OCI-LY1 (cell line): ENCODE measurements around the gene TTC21A.

Experiments used
- H2AFZ ChIP-seq: fragments of 200-600 bp; sonication (generic), shearing (Covaris generic); 2 replicates; pipeline ENCODE4 v1.6.0; 2014; ENCODE audit warnings: antibody characterized with exemption, mild to moderate bottlenecking, low read length
- H3F3A ChIP-seq: fragments of 200-600 bp; sonication (generic), shearing (Covaris generic); 2 replicates; pipeline ENCODE4 v1.6.0; 2014; ENCODE audit warnings: mild to moderate bottlenecking, antibody characterized with exemption, low read length, moderate library complexity; ENCODE audit not compliant: insufficient read depth
- H3K27ac ChIP-seq: fragments of 200-600 bp; sonication (generic); 2 replicates; pipeline ENCODE4 v1.5.1; 2014; ENCODE audit warnings: low read length, mixed run types, mild to moderate bottlenecking, low read depth; ENCODE audit not compliant: poor library complexity, severe bottlenecking
- H3K27me3 ChIP-seq: fragments of 200-600 bp; sonication (generic); 2 replicates; pipeline ENCODE4 v1.6.0; 2014; ENCODE audit warnings: antibody characterized with exemption, mild to moderate bottlenecking, low read length, moderate library complexity; ENCODE audit not compliant: insufficient read depth
- H3K36me3 ChIP-seq: fragments of 200-600 bp; sonication (generic); 2 replicates; pipeline ENCODE4 v1.6.1; 2014; ENCODE audit warnings: mild to moderate bottlenecking, antibody characterized with exemption, low read length, moderate library complexity, mixed read lengths; ENCODE audit not compliant: insufficient read depth
- H3K4me1 ChIP-seq: fragments of 200-600 bp; sonication (generic); 2 replicates; pipeline ENCODE4 v1.5.1; 2014; ENCODE audit warnings: mild to moderate bottlenecking, low read length, moderate library complexity; ENCODE audit not compliant: insufficient read depth, severe bottlenecking
- H3K4me2 ChIP-seq: fragments of 200-600 bp; sonication (generic), shearing (Covaris generic); 2 replicates; pipeline ENCODE4 v1.6.1; 2014; ENCODE audit warnings: low read length
- H3K4me3 ChIP-seq: fragments of 200-600 bp; sonication (generic); 2 replicates; pipeline ENCODE4 v1.5.1; 2014; ENCODE audit warnings: low read length, low read depth, mild to moderate bottlenecking, mixed read lengths; ENCODE audit not compliant: poor library complexity, severe bottlenecking
- H3K79me2 ChIP-seq: fragments of 200-600 bp; shearing (Covaris generic); 2 replicates; pipeline ENCODE4 v1.6.1; 2016; ENCODE audit warnings: mixed run types, low read length, mixed read lengths; ENCODE audit not compliant: insufficient read depth
- H3K9ac ChIP-seq: fragments of 200-600 bp; sonication (generic), shearing (Covaris generic); 2 replicates; pipeline ENCODE4 v1.6.1; 2014; ENCODE audit warnings: mild to moderate bottlenecking, low read length, mixed read lengths
- H3K9me2 ChIP-seq: fragments of 200-600 bp; sonication (generic), shearing (Covaris generic); 2 replicates; pipeline ENCODE4 v1.6.1; 2014; ENCODE audit warnings: low read depth, mild to moderate bottlenecking, low read length, mixed read lengths
- H3K9me3 ChIP-seq: fragments of 200-600 bp; shearing (Covaris generic); 2 replicates; pipeline ENCODE4 v1.6.1; 2014; ENCODE audit warnings: low read length, mixed read lengths
- H4K20me1 ChIP-seq: fragments of 200-600 bp; sonication (generic), shearing (Covaris generic); 2 replicates; pipeline ENCODE4 v1.6.0; 2016; ENCODE audit warnings: mild to moderate bottlenecking, low read length; ENCODE audit not compliant: insufficient read depth
- EZH2 ChIP-seq: fragments of 200-600 bp; sonication (generic), shearing (Covaris generic); IDR thresholded peaks from 2 replicates; pipeline ENCODE4 v1.8.0; 2017; ENCODE audit warnings: borderline replicate concordance, mixed run types, mild to moderate bottlenecking, antibody characterized with exemption, low read length, moderate library complexity, mixed read lengths
- TF ChIP-seq, protein P1 (sequence below): fragments of 200-600 bp; sonication (generic), shearing (Covaris generic); IDR thresholded peaks from 2 replicates; pipeline ENCODE4 v1.5.1; 2017; ENCODE audit warnings: mild to moderate bottlenecking, antibody characterized with exemption, low read length, moderate library complexity, mixed read lengths

Gene TTC21A

DNA sequence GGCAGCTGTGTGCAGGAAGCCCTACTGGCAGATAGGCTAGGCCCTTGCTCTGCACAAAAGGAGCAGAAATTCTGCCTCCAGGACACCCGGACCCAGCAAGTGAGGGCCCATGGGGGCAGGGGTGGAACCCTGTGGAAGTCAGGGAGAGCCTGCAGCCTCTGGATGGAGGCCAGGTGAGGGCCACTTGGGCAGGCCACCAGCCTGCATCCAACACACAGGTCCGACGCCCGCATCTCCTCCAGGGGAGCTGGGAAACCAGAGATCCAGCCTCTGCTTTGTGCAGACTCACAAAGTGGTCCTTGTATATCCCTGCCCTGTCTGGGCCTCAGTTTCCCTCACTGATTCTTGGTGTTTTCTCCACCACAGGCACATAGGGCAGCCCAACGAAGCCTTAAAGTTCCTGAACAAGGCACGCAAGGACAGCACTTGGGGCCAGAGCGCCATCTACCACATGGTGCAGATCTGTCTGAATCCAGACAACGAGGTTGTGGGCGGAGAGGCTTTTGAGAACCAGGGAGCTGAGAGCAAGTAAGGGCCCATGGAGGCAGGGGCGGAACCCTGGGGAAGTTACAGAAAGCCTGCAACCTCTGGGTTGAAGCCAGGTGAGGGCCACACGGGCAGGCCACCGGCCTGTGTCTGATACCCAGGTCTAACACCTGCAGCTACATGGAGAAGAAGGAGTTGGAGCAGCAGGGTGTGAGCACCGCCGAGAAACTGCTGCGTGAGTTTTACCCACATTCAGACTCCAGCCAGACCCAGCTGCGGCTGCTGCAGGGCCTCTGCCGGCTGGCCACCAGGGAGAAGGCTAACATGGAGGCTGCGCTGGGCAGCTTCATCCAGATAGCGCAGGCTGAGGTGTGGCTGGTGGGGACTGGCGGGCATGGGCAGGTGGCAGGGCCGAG is 29.3 kb downstream of the TTC21A start:
- Histone ChIP-seq H3K27ac (no peak overlapping the region), H3K9ac (no peak overlapping the region), H4K20me1 (no peaks in the 10 kb centered on the region), H3K4me2 (no peak overlapping the region), H3K36me3 (peaks cover 12% of the 10 kb centered on the region; the same call in 1 of the 2 replicates), H3K79me2 (no peaks in the 10 kb centered on the region), H3F3A (no peaks in the 10 kb centered on the region), H3K9me3 (no peaks in the 10 kb centered on the region), H3K27me3 (no peaks in the 10 kb centered on the region), H2AFZ (no peak overlapping the region), H3K4me3 (no peak overlapping the region), H3K4me1 (peaks cover 8% of the 10 kb centered on the region), H3K9me2 (no peaks in the 10 kb centered on the region)
- no peak for TF ChIP-seq EZH2
- TF ChIP-seq, protein P1, sequence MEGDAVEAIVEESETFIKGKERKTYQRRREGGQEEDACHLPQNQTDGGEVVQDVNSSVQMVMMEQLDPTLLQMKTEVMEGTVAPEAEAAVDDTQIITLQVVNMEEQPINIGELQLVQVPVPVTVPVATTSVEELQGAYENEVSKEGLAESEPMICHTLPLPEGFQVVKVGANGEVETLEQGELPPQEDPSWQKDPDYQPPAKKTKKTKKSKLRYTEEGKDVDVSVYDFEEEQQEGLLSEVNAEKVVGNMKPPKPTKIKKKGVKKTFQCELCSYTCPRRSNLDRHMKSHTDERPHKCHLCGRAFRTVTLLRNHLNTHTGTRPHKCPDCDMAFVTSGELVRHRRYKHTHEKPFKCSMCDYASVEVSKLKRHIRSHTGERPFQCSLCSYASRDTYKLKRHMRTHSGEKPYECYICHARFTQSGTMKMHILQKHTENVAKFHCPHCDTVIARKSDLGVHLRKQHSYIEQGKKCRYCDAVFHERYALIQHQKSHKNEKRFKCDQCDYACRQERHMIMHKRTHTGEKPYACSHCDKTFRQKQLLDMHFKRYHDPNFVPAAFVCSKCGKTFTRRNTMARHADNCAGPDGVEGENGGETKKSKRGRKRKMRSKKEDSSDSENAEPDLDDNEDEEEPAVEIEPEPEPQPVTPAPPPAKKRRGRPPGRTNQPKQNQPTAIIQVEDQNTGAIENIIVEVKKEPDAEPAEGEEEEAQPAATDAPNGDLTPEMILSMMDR: peak; percentile 16; the same call in 1 of the 2 replicates

DNA sequence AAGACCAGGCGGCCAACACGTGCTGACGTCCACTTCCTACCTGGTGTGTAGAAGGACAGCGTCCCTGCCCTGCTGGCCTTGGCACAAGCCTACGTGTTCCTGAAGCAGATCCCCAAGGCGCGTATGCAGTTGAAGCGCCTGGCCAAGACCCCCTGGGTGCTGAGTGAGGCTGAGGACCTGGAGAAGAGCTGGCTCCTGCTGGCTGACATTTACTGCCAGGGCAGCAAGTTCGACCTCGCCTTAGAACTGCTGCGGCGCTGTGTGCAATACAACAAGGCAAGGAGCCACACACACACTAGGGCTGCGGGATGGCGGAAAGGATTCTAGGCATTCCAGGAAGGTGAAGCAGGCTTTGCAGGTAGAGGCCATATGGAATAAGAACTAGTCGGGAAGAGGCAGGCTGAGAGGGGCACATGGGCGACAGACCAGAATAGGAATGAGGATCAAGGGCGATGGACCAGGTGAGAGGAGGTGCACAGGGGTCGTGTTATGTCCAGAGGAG is 30.0 kb downstream of the TTC21A start:
- no peak overlapping the region for H3K4me2 ChIP-seq
- no peaks in the 10 kb centered on the region for H4K20me1 ChIP-seq
- TF ChIP-seq, protein P1: no peak
- no peak for TF ChIP-seq EZH2
- no peak overlapping the region for H3K4me3 ChIP-seq
- H3K27me3 ChIP-seq: no peaks in the 10 kb centered on the region
- H3F3A ChIP-seq: no peaks in the 10 kb centered on the region
- no peaks in the 10 kb centered on the region for H3K9me2 ChIP-seq
- H3K9me3 ChIP-seq: no peaks in the 10 kb centered on the region
- no peaks in the 10 kb centered on the region for H3K79me2 ChIP-seq
- no peak overlapping the region for H3K9ac ChIP-seq
- no peak overlapping the region for H3K27ac ChIP-seq
- H2AFZ ChIP-seq: no peak overlapping the region
- peaks cover 18% of the 10 kb centered on the region; the same call in 1 of the 2 replicates for H3K36me3 ChIP-seq
- peaks cover 15% of the 10 kb centered on the region for H3K4me1 ChIP-seq

DNA sequence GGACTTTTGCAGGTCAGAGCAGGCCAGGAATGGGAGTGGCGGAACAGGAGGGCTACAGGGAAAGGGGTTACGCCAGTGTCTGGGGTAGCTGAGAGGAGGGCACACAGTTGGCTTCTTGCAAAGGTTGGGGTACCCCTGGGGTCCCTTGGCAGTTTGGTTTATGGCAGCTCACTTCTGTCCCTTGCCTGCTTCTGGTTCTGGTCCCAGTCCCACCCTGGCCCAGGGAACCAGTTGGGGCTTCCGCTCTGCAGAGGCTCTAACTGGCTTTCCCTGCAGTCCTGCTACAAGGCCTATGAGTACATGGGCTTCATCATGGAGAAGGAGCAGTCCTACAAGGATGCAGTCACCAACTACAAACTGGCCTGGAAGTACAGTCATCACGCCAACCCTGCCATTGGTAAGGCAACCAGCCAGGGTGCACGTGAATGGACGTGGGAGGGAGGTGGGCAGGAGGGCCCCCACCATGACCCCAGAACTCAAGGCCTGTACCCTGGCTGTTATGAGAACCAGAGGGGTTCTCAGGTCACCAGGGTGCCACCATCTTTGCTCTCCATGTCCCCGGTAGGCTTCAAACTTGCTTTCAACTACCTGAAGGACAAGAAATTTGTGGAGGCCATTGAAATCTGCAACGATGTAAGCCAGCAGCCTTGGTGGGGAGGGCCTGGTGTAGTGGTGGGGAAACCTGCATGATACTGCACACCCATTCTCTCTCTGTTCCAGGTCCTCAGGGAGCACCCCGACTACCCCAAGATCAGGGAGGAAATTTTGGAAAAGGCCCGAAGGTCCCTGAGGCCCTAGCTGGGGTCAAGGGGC is 30.7 kb downstream of the TTC21A start:
- H3K36me3 ChIP-seq: peaks cover 26% of the 10 kb centered on the region; the same call in 1 of the 2 replicates
- H4K20me1 ChIP-seq: no peaks in the 10 kb centered on the region
- no peak overlapping the region for H2AFZ ChIP-seq
- H3K79me2 ChIP-seq: no peaks in the 10 kb centered on the region
- no peak overlapping the region for H3K9ac ChIP-seq
- no peaks in the 10 kb centered on the region for H3K27me3 ChIP-seq
- H3K4me3 ChIP-seq: no peak overlapping the region
- H3K27ac ChIP-seq: no peak overlapping the region
- H3K9me3 ChIP-seq: no peaks in the 10 kb centered on the region
- H3K4me2 ChIP-seq: no peak overlapping the region
- no peak for TF ChIP-seq EZH2
- TF ChIP-seq, protein P1: no peak
- H3K4me1 ChIP-seq: peaks cover 18% of the 10 kb centered on the region
- H3K9me2 ChIP-seq: no peaks in the 10 kb centered on the region
- no peaks in the 10 kb centered on the region for H3F3A ChIP-seq
